HFFc6 (cell line): ENCODE data around the gene CPEB2. TPM values are rescaled to one million over a fixed set of nuclear protein-coding genes. Genes with fewer than 3 reads are reported as not detected.
A peak's percentile ranks its signal among the peaks of the same experiment; 100 is the strongest.
"Not testable (repeated sequence)": the region's sequence is repeated elsewhere in the genome, so short reads cannot be mapped to it uniquely, and the experiment has no call there.

Source experiments
- DNase-seq: peaks from one replicate; pipeline ENCODE4 v3.0.0-alpha.2; 2018
- H3K27ac Mint-ChIP-seq: 2 replicates; pipeline ENCODE4 v1.8.0; 2020; ENCODE audit warnings: mild to moderate bottlenecking, mixed read lengths
- H3K27me3 Mint-ChIP-seq: 2 replicates; pipeline ENCODE4 v1.8.0; 2021; ENCODE audit warnings: mild to moderate bottlenecking, moderate library complexity, mixed read lengths; ENCODE audit not compliant: insufficient read depth
- H3K36me3 Mint-ChIP-seq: 2 replicates; pipeline ENCODE4 v1.8.0; 2021; ENCODE audit warnings: low read depth, mixed read lengths
- H3K4me1 Mint-ChIP-seq: 2 replicates; pipeline ENCODE4 v1.8.0; 2020; ENCODE audit warnings: low read depth, mixed read lengths
- H3K4me3 Mint-ChIP-seq: 2 replicates; pipeline ENCODE4 v1.8.0; 2020; ENCODE audit warnings: mild to moderate bottlenecking, moderate library complexity, mixed read lengths
- H3K9me3 Mint-ChIP-seq: 2 replicates; pipeline ENCODE4 v1.8.0; 2020; ENCODE audit warnings: mild to moderate bottlenecking, mixed read lengths
- total RNA-seq, 6 experiments: library from RNA; stranded (reverse); fragmentation: NEBNext Ultra II Directional; extraction: Animal tissue kit (Norgen Biotek cat#: 25700); gene quantifications; 2 replicates in 1 of 6; 3 replicates in 5 of 6; pipeline ENCODE4 v1.2.3, GENCODE V29; 2021
- TF ChIP-seq, protein P1 (sequence below): fragments of 200-600 bp; sonication (generic); IDR thresholded peaks from 2 replicates; pipeline ENCODE4 v1.5.0; 2021; ENCODE audit warnings: antibody characterized with exemption, mild to moderate bottlenecking

CPEB2 gene
- total RNA-seq, 6 experiments from 2014 or later, result 18.9 to 27.8 (median 22.8) TPM

DNA sequence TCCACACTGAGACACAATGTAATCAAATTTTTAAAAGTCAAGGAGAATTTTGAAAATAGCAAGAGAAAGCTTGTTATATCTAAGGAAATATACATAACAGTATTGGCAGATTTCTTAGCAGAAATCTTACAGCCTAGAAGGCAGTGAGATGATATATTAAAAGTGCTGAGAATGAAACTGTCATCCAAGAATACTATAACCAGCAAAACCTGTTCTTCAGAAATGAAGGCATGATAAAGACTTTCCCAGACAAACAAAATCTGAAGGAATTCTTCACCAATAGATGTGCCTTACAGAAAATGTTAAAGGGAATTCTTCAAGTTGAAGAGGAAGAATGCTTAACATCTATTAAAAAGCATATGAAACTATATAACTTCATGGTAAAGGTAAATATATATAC is 73.6 kb downstream of the CPEB2 start:
- no peak overlapping the region for H3K27ac Mint-ChIP-seq
- no peak overlapping the region for H3K4me3 Mint-ChIP-seq
- H3K9me3 Mint-ChIP-seq, result peaks cover 5% of the 10 kb centered on the region; the same call in 1 of the 2 replicates
- H3K4me1 Mint-ChIP-seq, result peaks cover 24% of the 10 kb centered on the region
- DNase-seq, result no peak
- TF ChIP-seq, protein P1, sequence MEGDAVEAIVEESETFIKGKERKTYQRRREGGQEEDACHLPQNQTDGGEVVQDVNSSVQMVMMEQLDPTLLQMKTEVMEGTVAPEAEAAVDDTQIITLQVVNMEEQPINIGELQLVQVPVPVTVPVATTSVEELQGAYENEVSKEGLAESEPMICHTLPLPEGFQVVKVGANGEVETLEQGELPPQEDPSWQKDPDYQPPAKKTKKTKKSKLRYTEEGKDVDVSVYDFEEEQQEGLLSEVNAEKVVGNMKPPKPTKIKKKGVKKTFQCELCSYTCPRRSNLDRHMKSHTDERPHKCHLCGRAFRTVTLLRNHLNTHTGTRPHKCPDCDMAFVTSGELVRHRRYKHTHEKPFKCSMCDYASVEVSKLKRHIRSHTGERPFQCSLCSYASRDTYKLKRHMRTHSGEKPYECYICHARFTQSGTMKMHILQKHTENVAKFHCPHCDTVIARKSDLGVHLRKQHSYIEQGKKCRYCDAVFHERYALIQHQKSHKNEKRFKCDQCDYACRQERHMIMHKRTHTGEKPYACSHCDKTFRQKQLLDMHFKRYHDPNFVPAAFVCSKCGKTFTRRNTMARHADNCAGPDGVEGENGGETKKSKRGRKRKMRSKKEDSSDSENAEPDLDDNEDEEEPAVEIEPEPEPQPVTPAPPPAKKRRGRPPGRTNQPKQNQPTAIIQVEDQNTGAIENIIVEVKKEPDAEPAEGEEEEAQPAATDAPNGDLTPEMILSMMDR, result no peak
- peaks cover 7% of the 10 kb centered on the region for H3K27me3 Mint-ChIP-seq
- H3K36me3 Mint-ChIP-seq, result peaks cover 21% of the 10 kb centered on the region

GRCh38 chr4:15077969-15078368 is 75.7 kb downstream of the CPEB2 start:
- Mint-ChIP-seq H3K9me3 (peaks cover 5% of the 10 kb centered on the region; the same call in 1 of the 2 replicates), H3K27me3 (peaks cover 7% of the 10 kb centered on the region), H3K27ac (peak overlapping the region; percentile 55; the same call in 1 of the 2 replicates)

GRCh38 chr4:15078682-15079642 is 76.7 kb downstream of the CPEB2 start:
- TF ChIP-seq, protein P1, result no peak
- H3K27me3 Mint-ChIP-seq, result peaks cover 13% of the 10 kb centered on the region
- H3K27ac Mint-ChIP-seq, result no peak overlapping the region
- no peak for DNase-seq
- H3K4me3 Mint-ChIP-seq, result no peak overlapping the region
- H3K36me3 Mint-ChIP-seq, result peaks cover 10% of the 10 kb centered on the region
- H3K4me1 Mint-ChIP-seq, result peaks cover 24% of the 10 kb centered on the region
- H3K9me3 Mint-ChIP-seq, result peaks cover 5% of the 10 kb centered on the region; the same call in 1 of the 2 replicates

More at GRCh38 chr4:15077969-15078368, 75.7 kb downstream of the CPEB2 start:
- Mint-ChIP-seq H3K4me1 (peaks cover 24% of the 10 kb centered on the region), H3K4me3 (no peak overlapping the region), H3K36me3 (peaks cover 10% of the 10 kb centered on the region)
- TF ChIP-seq, protein P1, result no peak
- no peak for DNase-seq

DNA sequence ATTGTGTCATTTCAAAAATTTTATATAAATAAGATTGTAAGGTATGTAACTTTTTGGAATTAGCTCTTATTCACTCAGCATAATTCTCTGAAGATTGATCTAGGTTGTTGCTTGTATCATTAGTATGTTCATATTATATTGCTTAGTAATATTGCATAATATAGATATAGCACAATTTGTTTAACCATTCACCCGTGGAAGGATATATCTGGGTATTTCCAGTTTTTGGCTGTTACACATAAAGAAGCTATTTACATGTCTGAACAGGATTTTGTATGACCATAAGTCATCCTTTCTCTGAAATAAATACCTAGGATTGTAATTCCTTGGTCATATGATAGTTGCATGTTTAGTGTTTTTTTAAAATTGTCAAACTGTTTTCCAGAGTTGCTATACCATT is 82.5 kb downstream of the CPEB2 start:
- no peak overlapping the region for H3K27ac Mint-ChIP-seq

GRCh38 chr4:15085762-15086161 is 83.5 kb downstream of the CPEB2 start:
- H3K4me1 Mint-ChIP-seq, H3K9me3 Mint-ChIP-seq, H3K36me3 Mint-ChIP-seq, H3K27ac Mint-ChIP-seq, H3K27me3 Mint-ChIP-seq, DNase-seq, H3K4me3 Mint-ChIP-seq: not testable (repeated sequence)

More for the DNA sequence above, 82.5 kb downstream of the CPEB2 start:
- TF ChIP-seq, protein P1, result no peak
- Mint-ChIP-seq H3K36me3 (peaks cover 6% of the 10 kb centered on the region; the same call in 1 of the 2 replicates), H3K9me3 (peaks cover 5% of the 10 kb centered on the region), H3K27me3 (peaks cover 10% of the 10 kb centered on the region), H3K4me3 (no peak overlapping the region), H3K4me1 (no peaks in the 10 kb centered on the region)
- DNase-seq, result no peak

- not testable (repeated sequence) for H3K27me3 Mint-ChIP-seq, H3K9me3 Mint-ChIP-seq, H3K36me3 Mint-ChIP-seq, H3K4me1 Mint-ChIP-seq, H3K4me3 Mint-ChIP-seq, H3K27ac Mint-ChIP-seq, DNase-seq
These were observed 84.0 kb downstream of the CPEB2 start for GRCh38 chr4:15086259-15086658.
